RWPE2 (cell line): ENCODE measurements around the gene DRC7.
"Not testable (repeated sequence)": the region's sequence is repeated elsewhere in the genome, so short reads cannot be mapped to it uniquely, and the experiment has no call there.

ENCODE experiments used
- ATAC-seq: fragments of 200-7000 bp; cut with Tn5 transposase; 3 replicates; pipeline ENCODE4 v1.9.1; 2021; ENCODE audit warnings: low read depth
- DNase-seq: peaks from one replicate; pipeline ENCODE4 v3.0.0-alpha.2; 2020; ENCODE audit warnings: low spot score
- H3K27ac ChIP-seq: fragments of 450-650 bp; 2 replicates; pipeline ENCODE4 v1.5.1; 2017; ENCODE audit warnings: mild to moderate bottlenecking; ENCODE audit not compliant: poor library complexity, severe bottlenecking
- H3K27me3 ChIP-seq: fragments of 250-450 bp; sonication (Bioruptor Pico); 2 replicates; pipeline ENCODE4 v1.5.1; 2021; ENCODE audit warnings: mild to moderate bottlenecking, moderate library complexity; ENCODE audit not compliant: insufficient read depth, poor library complexity, severe bottlenecking
- H3K36me3 ChIP-seq: fragments of 250-450 bp; sonication (Bioruptor Pico); 2 replicates; pipeline ENCODE4 v1.5.1; 2020; ENCODE audit warnings: low read depth, mild to moderate bottlenecking, moderate library complexity
- H3K4me1 ChIP-seq: fragments of 250-450 bp; sonication (Bioruptor Pico); 2 replicates; pipeline ENCODE4 v1.5.1; 2021; ENCODE audit warnings: mild to moderate bottlenecking, moderate library complexity; ENCODE audit not compliant: insufficient read depth, poor library complexity, severe bottlenecking
- H3K4me3 ChIP-seq: fragments of 250-450 bp; sonication (Bioruptor Pico); 2 replicates; pipeline ENCODE4 v1.5.1; 2021; ENCODE audit warnings: mild to moderate bottlenecking, moderate library complexity; ENCODE audit not compliant: severe bottlenecking
- H3K9me3 ChIP-seq: fragments of 250-450 bp; sonication (Bioruptor Pico); 2 replicates; pipeline ENCODE4 v1.5.1; 2021; ENCODE audit warnings: mild to moderate bottlenecking, moderate library complexity; ENCODE audit not compliant: severe bottlenecking
- CTCF ChIP-seq: fragments of 450-650 bp; IDR thresholded peaks from one replicate; pipeline ENCODE4 v1.5.1; 2017; ENCODE audit warnings: mild to moderate bottlenecking, moderate library complexity; ENCODE audit not compliant: poor library complexity, severe bottlenecking

DRC7 gene

DNA sequence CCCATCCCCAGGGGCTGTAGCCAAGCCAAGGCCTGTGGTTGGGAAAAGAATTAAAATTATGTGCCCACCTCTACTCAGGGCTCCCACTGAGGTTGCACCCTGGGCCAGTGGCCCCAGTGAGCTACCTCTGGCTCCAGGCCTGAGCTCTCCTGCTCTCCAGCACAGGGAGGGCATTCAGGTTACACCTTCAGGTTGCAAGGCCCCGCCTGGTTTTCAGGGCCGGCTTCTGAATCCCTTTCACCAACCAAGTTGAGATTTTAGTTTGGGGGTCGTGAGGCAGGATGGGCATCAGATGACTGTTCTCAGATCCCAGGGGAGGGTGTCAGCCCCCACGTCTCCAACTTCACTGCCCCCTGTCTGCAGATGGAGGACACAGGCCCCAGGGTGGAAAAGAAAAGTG, 33.0 kb downstream of the DRC7 start:
- no peak for DNase-seq
- no peak for TF ChIP-seq CTCF

DNA sequence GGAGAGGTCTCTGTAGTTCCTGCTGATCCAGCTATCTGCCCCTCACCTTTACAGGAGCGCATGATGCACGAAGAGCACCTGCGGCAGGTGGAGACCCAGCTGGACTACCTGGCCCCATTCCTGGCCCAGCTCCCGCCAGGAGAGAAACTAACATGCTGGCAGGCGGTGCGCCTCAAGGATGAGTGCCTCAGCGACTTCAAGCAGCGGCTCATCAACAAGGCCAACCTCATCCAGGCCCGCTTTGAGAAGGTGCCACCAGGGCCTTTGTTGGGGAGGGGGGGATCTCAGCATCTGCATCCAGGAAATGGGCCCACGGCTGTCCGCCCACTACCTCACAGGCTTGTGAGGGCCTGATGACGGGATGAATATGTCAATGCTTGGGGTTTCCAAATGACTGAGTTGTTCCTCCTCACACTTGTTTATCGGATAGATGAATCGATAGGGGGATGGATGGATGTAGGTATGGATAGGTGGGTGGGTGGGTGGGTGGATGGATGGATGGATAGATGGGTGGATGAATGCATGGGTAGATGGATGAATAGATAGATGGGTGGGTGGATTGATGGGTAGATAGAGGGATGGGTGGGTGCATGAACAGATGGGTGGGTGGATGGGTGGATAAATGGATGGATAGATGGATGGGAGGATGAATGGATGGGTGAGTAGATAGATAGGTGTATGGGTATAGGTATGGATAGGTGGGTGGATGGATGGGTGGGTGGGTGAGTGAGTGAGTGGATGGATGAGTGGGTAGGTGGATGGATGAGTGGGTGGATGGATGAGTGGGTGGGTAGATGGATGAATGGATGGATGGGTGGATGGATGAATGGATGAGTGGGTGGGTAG, 34.0 kb downstream of the DRC7 start:
- Histone ChIP-seq H3K27me3 (no peaks in the 10 kb centered on the region), H3K9me3 (no peaks in the 10 kb centered on the region), H3K4me1 (no peaks in the 10 kb centered on the region), H3K4me3 (no peak overlapping the region), H3K36me3 (no peaks in the 10 kb centered on the region), H3K27ac (no peak overlapping the region)
- no peak for ATAC-seq
- TF ChIP-seq CTCF: no peak
- DNase-seq: no peak

More for the DNA sequence above, 33.0 kb downstream of the DRC7 start:
- Histone ChIP-seq H3K36me3 (no peaks in the 10 kb centered on the region), H3K27ac (no peak overlapping the region), H3K27me3 (no peaks in the 10 kb centered on the region), H3K4me1 (no peaks in the 10 kb centered on the region), H3K4me3 (no peak overlapping the region), H3K9me3 (no peaks in the 10 kb centered on the region)
- no peak for ATAC-seq

DNA sequence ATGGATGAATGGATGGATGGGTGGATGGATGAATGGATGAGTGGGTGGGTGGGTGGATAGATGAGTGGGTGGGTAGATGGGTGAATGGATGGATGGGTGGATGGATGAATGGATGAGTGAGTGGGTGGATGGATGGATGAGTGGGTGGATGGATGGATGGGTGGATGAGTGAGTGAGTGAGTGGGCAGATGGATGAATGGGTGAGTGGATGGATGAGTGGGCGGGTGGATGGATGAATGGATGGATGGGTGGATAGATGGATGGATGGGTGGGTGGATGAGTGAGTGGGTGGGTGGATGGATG, 34.5 kb downstream of the DRC7 start:
- ATAC-seq: no peak

DNA sequence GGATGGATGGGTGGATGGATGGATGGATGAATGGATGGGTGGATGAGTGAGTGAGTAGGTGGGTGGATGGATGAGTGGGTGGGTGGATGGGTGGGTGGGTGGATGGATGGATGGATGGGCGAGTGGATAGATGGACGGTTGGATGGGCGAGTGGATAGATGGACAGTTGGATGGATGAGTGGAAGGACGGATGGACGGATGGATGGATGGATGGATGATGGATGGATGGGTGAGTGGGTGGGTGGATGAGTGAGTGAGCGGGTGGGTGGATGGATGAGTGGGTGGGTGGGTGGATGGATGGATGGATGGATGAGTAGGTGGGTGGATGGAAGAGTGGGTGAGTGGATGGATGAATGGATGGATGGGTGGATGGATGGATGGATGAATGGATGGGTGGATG, 35.2 kb downstream of the DRC7 start:
- not testable (repeated sequence) for H3K36me3 ChIP-seq, H3K4me3 ChIP-seq, DNase-seq, H3K9me3 ChIP-seq, H3K27me3 ChIP-seq, H3K4me1 ChIP-seq, H3K27ac ChIP-seq, ATAC-seq

More for the DNA sequence above, 34.5 kb downstream of the DRC7 start:
- Histone ChIP-seq H3K4me3 (no peak overlapping the region), H3K27me3 (no peaks in the 10 kb centered on the region), H3K27ac (no peak overlapping the region), H3K4me1 (no peaks in the 10 kb centered on the region), H3K36me3 (no peaks in the 10 kb centered on the region), H3K9me3 (no peaks in the 10 kb centered on the region)
- TF ChIP-seq CTCF: no peak
- DNase-seq: no peak

DNA sequence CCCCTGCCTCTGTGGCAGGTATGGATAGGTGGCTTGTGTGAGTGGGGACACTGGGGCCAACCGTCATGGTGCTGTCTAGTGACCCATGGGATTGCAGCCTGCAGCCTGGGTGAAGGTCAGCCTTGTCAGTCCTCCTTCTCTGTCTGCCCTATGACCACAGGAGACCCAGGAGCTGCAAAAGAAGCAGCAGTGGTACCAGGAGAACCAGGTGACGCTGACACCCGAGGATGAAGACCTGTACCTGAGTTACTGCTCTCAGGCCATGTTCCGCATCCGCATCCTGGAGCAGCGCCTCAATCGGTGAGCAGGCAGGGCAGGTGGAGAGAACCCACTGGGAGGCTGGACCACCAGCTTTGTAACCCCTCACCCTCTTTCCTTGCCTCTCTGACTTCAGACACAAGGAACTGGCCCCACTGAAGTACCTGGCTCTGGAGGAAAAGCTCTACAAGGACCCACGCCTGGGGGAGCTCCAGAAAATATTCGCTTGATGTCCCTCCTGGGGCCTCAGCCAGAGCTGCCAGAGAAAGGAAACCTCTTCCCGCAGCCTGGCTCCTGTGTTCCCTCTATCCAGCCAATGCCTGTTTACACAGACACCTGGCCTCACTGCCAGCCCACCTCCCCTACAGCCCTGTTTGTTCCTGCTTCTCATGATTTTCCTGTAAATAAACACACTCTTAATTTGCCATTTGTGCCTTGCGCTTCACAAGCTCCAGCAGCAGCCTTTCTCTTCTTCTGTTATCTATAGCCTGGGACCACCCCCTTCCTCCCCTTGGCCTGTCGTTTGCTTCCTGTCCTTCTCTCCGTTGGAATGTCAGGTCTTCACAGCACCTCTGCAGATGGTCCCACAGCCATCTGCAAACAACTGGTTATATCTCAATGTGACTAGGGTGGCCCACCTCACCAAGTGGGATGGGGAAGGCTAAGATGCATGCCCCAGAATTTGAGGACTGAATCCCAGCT, 36.4 kb downstream of the DRC7 start:
- Histone ChIP-seq H3K4me1 (no peaks in the 10 kb centered on the region), H3K27ac (no peak overlapping the region), H3K36me3 (no peaks in the 10 kb centered on the region), H3K9me3 (no peaks in the 10 kb centered on the region), H3K27me3 (no peaks in the 10 kb centered on the region), H3K4me3 (no peak overlapping the region)
- ATAC-seq (no peak), DNase-seq (no peak)
- TF ChIP-seq CTCF: no peak
